Measurements from ENCODE around the gene RFK.
"Not testable (repeated sequence)": the region's sequence is repeated elsewhere in the genome, so short reads cannot be mapped to it uniquely, and the experiment has no call there.

Gene RFK

DNA sequence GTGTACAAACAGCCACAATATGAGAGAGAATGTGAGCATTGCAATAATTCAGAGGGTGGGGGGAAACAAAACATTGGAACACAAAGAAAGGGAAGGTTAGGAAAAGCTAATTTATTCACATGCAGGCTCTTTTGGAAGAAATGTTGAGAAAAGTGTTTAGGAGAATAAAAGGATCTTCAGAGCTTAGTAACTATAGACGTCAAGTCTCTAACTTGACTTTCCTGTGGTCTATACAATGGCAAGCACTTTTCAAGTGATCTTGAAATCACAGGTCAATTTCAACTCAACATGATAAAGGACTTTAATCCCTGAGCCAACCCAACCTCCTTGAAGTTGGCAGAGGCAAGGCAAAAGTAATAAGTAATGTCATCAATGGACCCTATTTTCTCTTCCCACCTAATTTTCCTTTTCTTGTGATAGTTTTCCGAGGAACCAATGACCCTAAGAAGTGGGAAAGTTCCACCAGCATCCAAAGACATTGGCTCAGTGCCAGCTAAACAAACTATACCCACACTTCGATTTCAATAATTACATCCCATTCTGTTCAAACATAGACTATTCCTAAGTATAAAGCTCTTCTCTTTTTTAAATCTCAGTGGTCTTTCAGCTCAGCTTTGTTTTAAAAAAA, 23.7 kb downstream of the RFK start:
- no peak for DNase-seq (ENCODE audit: low read depth)

DNA sequence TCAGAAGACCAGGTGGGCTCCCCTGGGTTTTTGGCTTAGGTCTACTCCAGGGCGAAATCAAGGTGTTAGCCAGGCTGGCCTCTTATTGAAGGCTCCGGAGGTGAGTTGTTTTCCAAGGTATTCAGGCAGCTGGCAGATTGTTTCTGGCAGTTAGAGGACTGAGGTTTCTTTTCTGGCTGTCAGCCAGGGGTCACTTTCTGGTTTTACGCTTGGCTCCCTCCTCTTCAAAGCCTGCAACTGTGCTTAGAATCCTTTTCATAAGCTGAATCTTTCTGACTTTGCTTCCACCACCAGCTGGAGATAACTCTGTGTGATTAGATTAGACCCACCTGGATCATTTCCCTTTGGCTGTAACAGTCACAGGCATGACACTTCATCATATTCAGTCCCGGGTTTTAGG, 24.6 kb downstream of the RFK start:
- no peak for DNase-seq (ENCODE audit: low read depth)

DNA sequence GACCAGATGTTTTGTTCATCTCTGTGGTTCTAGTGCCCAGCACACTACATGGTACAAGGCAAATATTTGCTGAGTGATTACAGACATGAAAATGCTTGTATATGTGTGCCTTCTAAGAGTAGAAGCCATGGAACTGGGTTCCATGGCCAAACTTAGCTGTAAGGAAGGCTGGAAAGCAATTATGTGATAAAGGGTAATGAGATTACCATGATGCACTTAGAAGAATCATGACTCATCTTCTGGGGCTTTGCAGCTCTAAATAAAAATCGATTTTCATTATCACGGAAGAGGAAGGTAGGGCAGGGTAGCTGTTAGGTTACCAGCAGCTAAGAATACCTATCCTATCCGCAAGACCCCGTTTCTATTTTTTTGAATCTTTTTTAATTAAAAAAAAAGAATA, 28.0 kb downstream of the RFK start:
- DNase-seq (ENCODE audit: low read depth), result no peak

DNA sequence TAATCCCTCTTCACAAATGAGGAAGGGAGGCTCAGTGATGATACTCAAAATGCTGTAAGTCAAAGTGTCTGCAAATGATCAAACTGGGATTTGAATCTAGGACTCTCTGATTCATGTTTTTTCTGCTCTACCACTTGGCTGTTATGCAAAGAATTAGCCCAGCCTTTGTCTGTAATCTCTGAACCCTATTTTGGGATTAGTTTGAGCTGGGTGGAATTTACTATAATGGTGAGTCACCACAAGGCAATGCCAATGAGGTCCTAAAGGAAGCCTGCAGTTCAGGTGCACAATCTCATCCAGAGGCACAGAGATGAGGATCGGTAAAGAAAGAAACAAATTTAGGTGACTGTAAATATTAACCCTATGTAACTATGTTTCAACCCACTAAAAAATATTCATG, 29.2 kb downstream of the RFK start:
- no peak for DNase-seq (ENCODE audit: low read depth)

DNA sequence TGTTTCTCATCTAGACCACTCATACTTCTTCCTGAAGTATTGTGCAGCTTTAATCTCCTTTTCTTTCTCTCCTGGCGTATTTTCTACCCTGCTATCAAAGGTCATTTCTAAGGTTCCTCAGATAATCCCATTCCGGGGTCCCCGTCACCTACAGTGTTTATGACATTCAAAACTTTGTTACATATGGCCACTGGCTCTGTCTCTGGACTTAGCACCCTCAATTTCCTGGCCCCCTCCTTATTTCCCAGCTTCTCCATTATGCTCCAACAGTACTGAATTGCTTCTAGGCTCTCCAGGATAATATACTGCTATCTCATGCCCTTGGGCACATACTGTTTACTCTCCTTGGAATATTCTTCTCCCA, 31.2 kb downstream of the RFK start:
- no peak for DNase-seq (ENCODE audit: low read depth)

DNA sequence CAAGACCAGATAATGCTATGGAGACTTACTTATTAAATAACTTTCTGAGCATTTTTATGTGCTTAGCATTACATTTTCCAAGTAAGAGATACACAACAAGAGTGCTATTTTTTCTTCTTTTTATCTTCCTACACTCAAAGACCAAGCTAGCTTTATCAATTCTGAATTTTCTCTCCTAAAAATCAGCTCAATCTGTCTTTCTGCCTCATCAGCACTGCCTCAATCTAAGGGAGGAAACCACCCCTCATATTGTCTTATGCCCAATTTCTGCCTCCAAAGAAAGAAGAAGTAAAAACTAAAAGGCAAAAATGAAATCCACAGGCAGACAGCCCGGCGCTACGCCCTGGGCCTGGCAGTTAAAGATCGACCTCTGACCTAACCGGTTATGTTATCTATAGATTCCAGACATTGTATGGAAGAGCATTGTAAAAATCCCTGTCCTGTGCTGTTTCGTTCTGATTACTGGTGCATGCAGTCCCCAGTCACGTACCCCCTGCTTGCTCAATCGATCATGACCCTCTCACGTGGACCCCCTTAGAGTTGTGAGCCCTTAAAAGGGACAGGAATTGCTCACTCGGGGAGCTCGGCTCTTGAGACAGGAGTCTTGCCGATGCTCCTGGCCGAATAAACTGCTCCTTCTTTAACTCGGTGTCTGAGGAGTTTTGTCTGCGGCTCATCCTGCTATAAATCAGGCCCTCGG, 31.7 kb downstream of the RFK start:
- DNase-seq (ENCODE audit: low read depth), result not testable (repeated sequence)

DNA sequence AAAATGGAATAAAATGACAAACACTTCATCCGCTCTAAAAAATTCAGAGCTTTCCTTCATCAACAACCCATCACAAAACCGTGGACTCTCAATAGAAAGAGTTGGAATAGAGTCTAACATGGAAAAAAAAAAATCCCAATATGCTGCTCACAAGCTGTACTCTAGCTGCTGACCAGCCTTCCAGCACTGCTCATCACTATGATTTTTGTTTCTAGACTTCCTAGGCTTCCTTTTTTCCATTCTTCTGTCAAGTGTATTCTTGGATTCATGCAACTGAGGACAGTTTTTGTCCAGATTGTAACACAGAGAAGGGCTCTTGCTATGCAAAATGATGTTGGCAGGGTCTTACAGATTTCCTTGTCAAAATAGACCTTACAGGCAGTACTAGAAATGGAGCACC, 34.5 kb downstream of the RFK start:
- no peak for DNase-seq (ENCODE audit: low read depth)

DNA sequence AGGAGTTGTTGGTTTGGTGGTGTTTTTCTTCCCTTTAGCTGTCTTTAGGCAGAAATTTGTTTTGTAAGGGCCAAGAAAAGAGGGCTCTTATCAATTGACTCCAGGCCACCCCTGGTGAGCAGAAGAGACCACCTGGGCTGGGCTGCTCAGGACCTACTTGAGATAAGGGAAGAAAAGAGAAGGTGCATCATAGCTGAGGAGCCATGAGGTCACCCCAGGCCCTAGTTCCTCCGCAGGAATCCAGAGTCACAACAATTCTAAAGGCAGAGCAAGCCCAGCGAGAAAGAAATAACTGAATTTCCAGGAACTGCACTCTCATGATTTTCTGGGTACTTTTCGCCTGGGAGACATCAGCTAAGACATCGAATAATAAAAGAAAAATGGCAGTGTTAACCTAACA, 34.9 kb downstream of the RFK start:
- DNase-seq (ENCODE audit: low read depth), result no peak

DNA sequence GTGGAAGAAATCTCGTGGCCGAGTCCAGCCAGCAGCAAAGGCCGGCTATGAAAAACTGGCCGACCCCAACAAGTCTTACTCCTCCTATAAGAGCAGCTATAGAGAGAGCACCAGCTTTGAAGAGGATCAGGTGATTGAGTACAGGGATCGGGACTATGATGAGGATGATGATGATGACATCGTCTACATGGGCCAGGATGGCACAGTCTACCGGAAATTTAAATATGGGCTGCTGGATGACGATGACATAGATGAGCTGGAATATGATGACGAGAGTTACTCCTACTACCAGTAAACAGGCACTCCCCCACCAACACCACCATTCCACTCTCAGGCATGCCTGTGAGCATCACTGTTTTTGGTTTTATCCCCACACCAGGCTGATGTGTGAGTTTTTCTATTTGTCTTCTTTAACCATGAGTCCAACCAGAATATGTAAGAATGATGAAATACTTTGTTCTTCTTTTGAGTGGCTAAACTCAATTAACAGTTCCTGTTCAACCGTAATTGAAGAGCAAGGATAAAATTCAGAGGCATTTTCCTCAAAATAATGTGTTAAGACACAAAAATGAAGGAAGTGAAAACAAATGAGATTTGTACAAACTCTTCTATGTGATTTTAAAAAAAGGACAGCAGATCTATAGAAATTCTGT, 35.5 kb downstream of the RFK start:
- no peak for DNase-seq (ENCODE audit: low read depth)

DNA sequence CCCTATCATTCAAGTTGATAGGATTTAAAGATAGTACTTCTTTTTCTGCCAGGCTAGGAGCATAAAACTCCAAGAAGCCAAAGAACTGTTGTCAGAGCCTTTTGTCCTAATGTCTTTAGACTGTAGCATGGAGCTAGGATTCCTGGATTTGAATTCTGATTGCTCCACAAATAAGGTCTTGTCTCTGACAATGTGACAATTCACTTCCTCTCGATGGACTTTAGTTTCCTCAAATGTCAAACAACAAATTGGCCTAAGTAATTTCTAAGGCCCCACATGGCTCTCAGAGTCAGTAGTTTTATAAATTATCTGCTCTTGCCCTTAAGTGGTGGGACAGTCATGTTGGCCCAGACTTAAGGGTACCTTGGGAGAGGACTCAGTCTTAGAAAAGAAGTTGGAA, 36.7 kb downstream of the RFK start:
- no peak for DNase-seq (ENCODE audit: low read depth)

DNA sequence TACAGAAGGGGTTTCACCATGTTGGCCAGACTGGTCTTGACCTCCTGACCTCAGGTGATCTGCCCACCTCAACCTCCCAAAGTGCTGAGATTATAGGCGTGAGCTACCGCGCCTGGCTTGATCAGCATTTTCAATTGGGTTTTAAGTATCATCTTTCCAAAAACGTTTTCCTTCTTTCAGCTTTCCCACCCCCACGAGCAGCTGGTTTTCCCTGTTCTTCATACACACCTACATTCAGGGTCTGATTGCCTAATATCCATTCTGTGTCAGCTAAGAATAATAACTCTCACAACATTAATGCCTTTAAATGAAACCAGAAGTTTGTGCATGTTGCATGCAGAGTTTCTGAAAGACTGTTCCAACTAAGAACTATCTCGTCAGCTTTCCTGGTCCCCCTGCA, 38.3 kb downstream of the RFK start:
- no peak for DNase-seq (ENCODE audit: low read depth)

DNA sequence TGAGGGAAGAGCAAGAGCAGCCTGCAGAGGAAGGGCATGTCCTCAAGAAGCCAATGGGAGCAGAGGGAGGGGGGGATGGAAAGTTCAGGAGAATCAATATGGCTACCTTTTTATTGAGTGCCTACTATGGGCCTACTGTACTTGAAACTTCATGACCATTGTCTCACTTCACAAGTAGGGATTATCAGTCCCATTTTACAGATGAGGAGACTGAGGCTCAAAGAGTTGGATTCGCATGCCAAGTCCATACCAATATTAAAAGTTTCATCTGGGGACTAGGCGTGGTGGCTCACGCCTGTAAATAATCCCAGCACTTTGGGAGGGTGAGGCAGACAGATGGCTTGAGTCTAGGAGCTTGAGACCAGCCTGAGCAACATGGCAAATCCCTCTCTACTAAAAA, 40.0 kb downstream of the RFK start:
- no peak for DNase-seq (ENCODE audit: low read depth)

DNA sequence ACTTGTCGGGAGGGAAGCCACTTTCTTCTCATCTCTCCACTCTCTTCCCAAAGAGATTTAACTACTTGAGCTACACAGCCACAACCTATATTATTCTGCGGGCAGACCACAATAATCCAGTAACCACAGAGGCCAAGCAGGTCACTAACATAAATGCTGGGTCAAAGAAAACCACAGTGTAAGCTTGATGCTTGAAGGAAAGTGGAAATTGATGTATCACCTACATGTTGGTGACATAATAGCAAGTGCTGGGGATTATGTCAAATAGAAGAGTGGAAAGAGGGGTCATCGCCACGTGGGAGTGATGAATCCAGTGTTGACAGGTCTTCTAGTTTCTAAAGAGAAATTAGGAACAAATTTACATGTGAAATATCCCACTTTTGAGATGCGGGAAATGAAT, 40.9 kb downstream of the RFK start:
- DNase-seq (ENCODE audit: low read depth), result no peak

DNA sequence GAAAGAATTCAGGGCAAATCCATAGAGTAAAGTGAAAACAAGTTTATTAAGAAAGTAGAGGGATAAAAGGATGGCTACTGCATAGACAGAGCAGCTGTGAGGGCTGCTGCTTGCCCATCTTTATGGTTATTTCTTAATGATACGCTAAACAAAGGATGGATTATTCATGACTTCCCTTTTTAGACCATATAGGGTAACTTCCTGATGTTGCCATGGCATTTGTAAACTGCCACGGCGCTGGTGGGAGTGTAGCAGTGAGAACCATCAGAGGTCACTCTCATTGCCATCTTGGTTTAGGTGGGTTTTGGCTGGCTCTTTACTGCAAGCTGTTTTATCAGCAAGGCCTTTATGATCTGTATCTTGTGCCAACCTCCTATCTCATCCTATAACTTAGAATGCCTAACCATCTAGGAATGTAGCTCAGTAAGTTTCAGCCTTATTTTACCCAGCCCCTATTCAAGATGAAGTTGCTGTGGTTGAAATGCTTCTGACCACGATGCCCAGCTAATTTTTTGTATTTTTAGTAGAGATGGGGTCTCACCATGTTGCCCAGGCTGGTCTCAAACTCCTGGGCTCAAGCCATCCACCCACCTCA, 42.1 kb downstream of the RFK start:
- DNase-seq (ENCODE audit: low read depth), result no peak

DNA sequence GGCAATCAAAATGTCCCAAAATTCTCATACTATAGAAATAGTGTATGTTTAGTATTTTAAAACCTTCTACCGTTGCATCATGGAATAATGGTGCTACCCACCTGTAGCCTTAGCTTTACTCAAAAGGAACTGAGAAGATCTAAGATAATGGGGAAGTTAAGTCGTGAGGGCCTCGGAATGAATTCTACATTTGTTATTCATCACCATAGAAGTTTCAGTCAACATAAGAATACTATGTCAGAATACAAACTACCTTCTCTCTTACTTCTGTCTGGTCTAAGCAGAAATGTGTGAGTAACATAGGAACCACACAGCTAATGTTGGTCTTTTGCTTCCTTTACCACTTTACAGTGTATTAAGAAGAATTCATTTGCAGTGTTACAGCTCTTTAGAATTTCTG, 43.2 kb downstream of the RFK start:
- DNase-seq (ENCODE audit: low read depth), result no peak

DNA sequence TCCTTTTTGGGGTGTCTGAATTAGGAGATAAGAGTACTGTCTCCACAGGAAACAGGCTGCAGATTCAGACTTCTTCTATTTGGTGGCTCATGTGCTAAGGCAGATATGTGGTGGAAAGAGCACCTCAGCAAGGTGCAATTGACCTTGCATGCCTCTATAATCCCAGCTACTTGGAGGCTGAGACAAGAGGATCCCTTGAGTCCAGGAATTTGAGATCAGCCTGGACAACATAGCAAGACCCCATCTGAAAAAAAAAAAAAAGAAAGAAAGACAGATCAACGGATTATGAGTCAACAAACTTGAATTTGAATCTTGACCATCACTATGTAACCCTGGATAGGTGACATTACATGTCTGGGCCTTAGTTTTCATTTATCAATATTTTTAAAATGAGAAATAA, 44.4 kb downstream of the RFK start:
- no peak for DNase-seq (ENCODE audit: low read depth)

DNA sequence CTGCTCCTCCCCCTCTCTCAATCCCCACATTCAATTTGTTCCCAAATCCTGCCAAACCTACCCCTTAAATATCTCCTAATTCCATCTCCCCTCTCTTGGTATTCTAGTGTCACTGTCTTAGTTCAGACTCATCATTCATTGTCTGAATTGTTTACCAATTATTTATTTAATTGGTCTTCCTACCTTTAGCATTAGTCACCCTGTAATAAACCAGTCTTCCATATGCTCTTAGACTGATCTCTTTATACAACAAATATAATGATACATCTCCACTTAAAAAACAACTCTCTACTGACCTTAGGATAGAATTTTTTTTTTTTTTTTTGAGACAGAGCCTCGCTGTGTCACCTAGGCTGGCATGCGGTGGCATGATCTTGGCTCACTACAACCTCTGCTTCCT, 51.4 kb downstream of the RFK start:
- no peak for DNase-seq (ENCODE audit: low read depth)

DNA sequence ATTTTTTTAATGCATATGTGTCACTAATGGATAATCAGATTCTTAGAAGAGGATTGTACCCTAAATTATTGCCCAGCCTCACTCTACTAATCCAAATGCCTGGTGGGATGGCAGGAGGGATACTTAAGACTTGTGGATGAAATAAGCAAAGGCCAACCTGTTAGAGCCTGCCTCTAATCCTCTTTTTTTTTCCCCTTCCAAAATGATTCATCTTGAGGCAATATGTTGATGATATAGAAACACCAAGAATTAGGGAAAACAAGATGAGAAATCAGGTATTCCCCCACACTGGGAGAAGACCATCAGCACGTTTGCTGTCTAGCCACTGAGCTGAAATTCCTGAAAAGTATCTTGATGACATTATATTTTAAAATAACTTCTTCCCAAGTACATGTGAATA, 52.0 kb downstream of the RFK start:
- no peak for DNase-seq (ENCODE audit: low read depth)

DNA sequence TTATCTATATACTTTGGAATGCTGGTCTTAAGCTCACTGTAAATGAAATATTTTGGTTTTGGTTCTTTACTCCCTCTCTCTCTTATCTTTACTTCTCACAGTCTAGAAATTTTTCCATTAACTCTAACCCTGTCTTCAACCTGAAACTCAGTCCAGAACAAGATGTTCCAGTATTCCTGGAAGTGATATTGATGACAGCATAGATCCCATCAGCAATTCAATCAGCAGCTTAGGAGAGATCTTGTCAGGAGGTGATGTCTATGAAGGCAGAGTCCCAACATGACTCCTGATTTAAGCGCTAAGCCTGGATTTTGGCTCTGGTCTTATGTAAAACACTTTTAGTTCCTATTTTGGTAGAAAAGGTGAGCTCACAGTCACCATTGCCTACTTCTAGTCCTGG, 52.6 kb downstream of the RFK start:
- no peak for DNase-seq (ENCODE audit: low read depth)

DNA sequence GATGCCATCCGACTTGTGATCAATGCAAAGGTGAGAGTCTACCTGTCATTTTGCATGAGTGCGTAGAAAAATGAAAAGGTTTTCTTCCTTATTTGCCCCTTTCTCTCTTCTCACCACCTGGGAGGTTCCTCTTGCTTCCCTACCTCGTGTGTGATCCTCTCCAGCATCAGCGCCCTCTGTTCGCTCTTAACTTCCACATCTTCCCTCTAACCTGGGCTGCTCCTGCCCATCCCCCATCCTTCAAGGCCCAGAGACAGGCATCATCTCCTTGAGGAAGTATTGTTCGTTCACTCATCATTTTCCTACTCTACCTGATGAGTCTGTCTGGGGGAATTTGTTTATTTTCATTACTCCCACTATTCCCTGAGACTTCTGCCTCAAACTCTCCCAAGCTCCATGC, 55.8 kb downstream of the RFK start:
- no peak for DNase-seq (ENCODE audit: low read depth)

DNA sequence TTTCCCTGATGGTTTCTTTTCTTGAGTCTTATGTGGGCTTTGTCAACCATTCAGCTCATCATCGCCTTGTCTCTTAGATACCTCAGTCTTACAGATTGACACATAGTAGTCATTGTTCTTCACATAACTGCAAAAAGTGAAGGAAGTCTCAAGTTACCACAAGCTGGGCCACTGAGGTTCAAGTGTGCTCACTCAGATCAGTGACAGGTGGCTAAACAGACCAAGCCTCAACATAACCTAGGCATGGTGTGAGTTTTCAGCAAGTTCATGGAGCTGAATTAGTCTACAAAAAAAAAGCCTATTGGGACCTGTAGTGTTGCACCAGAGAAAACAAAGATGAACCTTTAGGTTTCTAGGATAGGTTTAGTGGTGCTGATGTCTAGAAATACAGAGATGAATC, 58.2 kb downstream of the RFK start:
- DNase-seq (ENCODE audit: low read depth), result no peak

All from stimulated activated CD8-positive, alpha-beta memory T cell treated with anti-CD3 and anti-CD28 coated beads, Interleukin-12 subunit alpha, Interleukin-12 subunit beta, amount 100 ng/mL, for 4 hours (primary cell).